Measurements from ENCODE around the gene CDNF. TPM values are rescaled to one million over a fixed set of nuclear protein-coding genes. Genes with fewer than 3 reads are reported as not detected.

Gene CDNF
- total RNA-seq, 6 experiments from 2014 or later = 0.93 to 4.5 (median 3.7) TPM

DNA sequence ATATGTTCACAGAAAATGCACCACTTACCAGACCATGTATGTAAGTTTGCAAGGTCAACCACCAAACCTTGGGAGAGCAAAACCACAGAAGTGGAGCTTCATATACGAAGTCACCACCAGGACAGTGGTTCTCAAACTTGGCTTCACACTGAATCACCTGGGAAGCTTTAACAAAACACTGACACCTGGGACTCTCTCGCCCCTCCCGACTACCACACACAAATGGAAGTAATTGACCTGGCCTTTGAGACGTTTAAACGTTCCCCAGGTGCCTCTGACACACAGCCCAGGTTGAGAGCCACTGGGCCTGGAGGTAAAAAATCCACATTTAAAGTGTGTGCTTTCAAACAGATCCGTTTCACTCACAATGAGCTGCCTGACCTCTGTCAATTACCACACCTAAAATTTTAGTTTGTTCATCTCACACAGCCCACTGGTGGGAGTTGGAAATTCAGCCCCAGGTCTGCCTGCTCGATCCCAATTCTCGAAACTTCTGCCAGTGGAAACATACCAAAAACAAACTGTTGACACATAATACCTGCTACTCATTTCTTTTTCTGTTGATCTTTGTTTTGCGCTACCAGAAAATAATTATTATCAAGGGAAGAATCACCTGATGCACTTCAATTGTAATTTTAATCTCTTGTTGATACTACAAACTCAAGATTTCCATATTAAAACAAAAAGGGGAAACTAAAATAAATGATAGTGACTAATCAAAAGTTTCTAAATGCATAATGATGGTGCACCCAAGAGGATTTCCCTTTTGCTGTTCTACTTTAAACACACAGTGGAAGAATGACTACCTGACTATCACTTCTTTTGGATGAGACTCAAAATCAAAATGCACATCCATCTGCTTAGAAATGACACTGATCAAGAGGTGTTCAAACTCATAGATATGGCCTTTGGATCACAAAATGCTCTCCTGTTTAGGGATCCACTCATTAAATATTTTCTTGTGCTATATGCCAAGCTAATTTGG lies 26.6 kb downstream of the CDNF start:
- Histone ChIP-seq H3K27ac (no peak overlapping the region), H3K4me3 (no peak overlapping the region), H3K9me3 (no peaks in the 10 kb centered on the region), H3K4me1 (no peaks in the 10 kb centered on the region), H3K27me3 (no peaks in the 10 kb centered on the region), H3K36me3 (no peaks in the 10 kb centered on the region)
- DNase-seq (no peak), ATAC-seq (peak; percentile 60 to 93 (median 82))
- WGBS (ENCODE audit: insufficient coverage, low coverage, low lambda C conversion rate, missing lambda C conversion rate) = 32% methylated on average over 9 of the region's 9 CpGs
- intact Hi-C loops (cut with DNase I) = no loop called here
- TF ChIP-seq, protein P1, sequence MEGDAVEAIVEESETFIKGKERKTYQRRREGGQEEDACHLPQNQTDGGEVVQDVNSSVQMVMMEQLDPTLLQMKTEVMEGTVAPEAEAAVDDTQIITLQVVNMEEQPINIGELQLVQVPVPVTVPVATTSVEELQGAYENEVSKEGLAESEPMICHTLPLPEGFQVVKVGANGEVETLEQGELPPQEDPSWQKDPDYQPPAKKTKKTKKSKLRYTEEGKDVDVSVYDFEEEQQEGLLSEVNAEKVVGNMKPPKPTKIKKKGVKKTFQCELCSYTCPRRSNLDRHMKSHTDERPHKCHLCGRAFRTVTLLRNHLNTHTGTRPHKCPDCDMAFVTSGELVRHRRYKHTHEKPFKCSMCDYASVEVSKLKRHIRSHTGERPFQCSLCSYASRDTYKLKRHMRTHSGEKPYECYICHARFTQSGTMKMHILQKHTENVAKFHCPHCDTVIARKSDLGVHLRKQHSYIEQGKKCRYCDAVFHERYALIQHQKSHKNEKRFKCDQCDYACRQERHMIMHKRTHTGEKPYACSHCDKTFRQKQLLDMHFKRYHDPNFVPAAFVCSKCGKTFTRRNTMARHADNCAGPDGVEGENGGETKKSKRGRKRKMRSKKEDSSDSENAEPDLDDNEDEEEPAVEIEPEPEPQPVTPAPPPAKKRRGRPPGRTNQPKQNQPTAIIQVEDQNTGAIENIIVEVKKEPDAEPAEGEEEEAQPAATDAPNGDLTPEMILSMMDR (IDR thresholded peaks at IDR 0.05) = peak; percentile 9 to 34 (median 26)
- TF ChIP-seq POLR2A (IDR thresholded peaks at IDR 0.05) = no peak

DNA sequence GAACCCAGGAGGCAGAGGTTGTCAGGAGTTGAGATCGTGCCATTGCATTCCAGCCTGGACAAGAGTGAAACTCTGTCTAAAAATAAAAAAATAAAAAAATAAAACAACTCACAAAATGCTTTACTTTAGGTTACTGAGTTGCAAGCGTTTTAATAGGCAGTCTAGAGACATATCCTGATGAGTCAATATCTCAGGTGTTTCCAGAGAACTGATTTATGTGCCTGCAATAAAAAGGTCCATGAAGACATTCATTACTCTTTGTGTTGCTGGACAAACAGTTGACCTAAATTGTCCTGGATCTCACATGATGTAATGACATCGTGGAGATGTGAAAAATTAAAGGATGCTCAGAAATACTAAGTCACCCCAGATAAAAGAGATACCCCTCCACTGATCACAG lies 31.5 kb downstream of the CDNF start:
- WGBS (ENCODE audit: insufficient coverage, low coverage, low lambda C conversion rate, missing lambda C conversion rate) = 77% methylated on average over 3 of the region's 3 CpGs
- Histone ChIP-seq H3K27ac (no peak overlapping the region), H3K4me1 (no peaks in the 10 kb centered on the region), H3K27me3 (no peaks in the 10 kb centered on the region), H3K9me3 (no peaks in the 10 kb centered on the region), H3K4me3 (no peak overlapping the region), H3K36me3 (no peaks in the 10 kb centered on the region)
- DNase-seq (no peak), ATAC-seq (no peak)
- intact Hi-C loops (cut with DNase I) = no loop called here
- no peak for TF ChIP-seq POLR2A (IDR thresholded peaks at IDR 0.05)
- TF ChIP-seq, protein P1 (IDR thresholded peaks at IDR 0.05) = no peak

DNA sequence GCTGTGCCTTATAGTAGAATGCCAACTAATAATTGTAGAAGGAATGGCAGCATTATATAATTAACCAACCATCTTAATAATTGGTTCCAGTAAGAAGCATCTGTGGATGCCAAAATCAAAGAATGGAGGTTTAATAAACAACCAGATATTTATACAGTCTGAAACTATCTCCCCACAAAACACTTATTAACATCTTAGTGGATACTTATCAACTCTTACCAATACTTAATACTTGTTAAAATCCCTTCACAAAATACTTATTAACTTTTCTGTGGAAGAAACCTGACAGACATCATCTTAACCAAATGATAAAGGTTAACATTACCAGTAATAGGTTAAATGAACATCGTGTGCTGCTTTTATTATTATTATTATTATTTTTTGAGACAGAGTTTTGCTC lies 34.0 kb downstream of the CDNF start:
- no peaks in the 10 kb centered on the region for H3K4me1 ChIP-seq
- intact Hi-C loops (cut with DNase I) = no loop called here
- no peak for ATAC-seq
- no peak overlapping the region for H3K27ac ChIP-seq
- H3K9me3 ChIP-seq = no peaks in the 10 kb centered on the region
- TF ChIP-seq, protein P1 (IDR thresholded peaks at IDR 0.05) = no peak
- TF ChIP-seq POLR2A (IDR thresholded peaks at IDR 0.05) = no peak
- no peak overlapping the region for H3K4me3 ChIP-seq
- no peak for DNase-seq
- 13% methylated on average over 1 of the region's 1 CpG for WGBS (ENCODE audit: insufficient coverage, low coverage, low lambda C conversion rate, missing lambda C conversion rate)
- no peaks in the 10 kb centered on the region for H3K27me3 ChIP-seq
- no peaks in the 10 kb centered on the region for H3K36me3 ChIP-seq

DNA sequence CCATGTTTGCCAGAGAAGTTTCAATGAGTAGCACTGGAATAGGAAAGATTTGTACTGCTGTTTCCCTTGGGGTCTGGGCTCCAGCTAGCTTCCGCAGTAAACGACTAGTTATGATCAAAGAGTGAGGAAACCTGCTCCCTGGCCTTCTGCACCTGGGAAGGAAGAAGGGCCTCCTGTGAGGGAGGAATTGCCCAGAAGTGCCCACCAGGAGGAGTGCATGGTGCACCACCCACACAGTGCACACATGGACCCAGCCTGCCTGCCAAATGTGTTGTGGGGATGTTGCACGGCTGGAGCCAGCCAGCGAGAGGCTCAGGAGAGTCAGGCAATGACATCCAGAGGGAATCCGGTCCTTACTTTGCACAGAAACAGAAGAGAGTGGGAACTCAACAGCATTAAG lies 36.1 kb downstream of the CDNF start:
- ATAC-seq (no peak), DNase-seq (no peak)
- Histone ChIP-seq H3K27ac (no peak overlapping the region), H3K4me1 (no peaks in the 10 kb centered on the region), H3K27me3 (no peaks in the 10 kb centered on the region), H3K9me3 (no peaks in the 10 kb centered on the region), H3K4me3 (no peak overlapping the region), H3K36me3 (no peaks in the 10 kb centered on the region)
- TF ChIP-seq, protein P1 (IDR thresholded peaks at IDR 0.05) = no peak
- no peak for TF ChIP-seq POLR2A (IDR thresholded peaks at IDR 0.05)
- intact Hi-C loops (cut with DNase I) = no loop called here
- WGBS (ENCODE audit: insufficient coverage, low coverage, low lambda C conversion rate, missing lambda C conversion rate) = 57% methylated on average over 4 of the region's 5 CpGs
